Measurements from ENCODE around the gene PRKAG2. TPM values are rescaled to one million over a fixed set of nuclear protein-coding genes. Genes with fewer than 3 reads are reported as not detected.

The PRKAG2 gene
- total RNA-seq, 1 donor from 2014 or later = 4.7 TPM

- Histone ChIP-seq H3K9ac (ENCODE audit: low read depth in 1 of 3, low read length in 3 of 3) (no peak overlapping the region), H3K36me3 (ENCODE audit: control insufficient read depth in 3 of 3, insufficient read depth in 3 of 3, low read length in 3 of 3) (no peaks in the 10 kb centered on the region), H3K9me3 (ENCODE audit: control insufficient read depth in 3 of 3, low read length in 3 of 3) (no peaks in the 10 kb centered on the region), H3K27me3 (ENCODE audit: control insufficient read depth in 3 of 3, insufficient read depth in 3 of 3, low read length in 3 of 3) (no peaks in the 10 kb centered on the region), H3K4me3 (ENCODE audit: low read length in 3 of 3) (no peak overlapping the region), H3K4me1 (ENCODE audit: control insufficient read depth in 3 of 3, insufficient read depth in 3 of 3, low read length in 3 of 3) (peaks cover 0 to 5% (median 3%) of the 10 kb centered on the region in 3 donors), H3K27ac (ENCODE audit: low read depth, low read length) (no peak overlapping the region)
Observed at GRCh38 chr7:151570366-151570915, 306.5 kb downstream of the PRKAG2 start.

GRCh38 chr7:151568956-151569940, 307.7 kb downstream of the PRKAG2 start:
- H3K9ac ChIP-seq (ENCODE audit: low read depth in 1 of 3, low read length in 3 of 3) = no peak overlapping the region
- no peak overlapping the region for H3K27ac ChIP-seq (ENCODE audit: low read depth, low read length)
- H3K4me3 ChIP-seq (ENCODE audit: low read length in 3 of 3) = no peak overlapping the region
- peaks cover 0 to 5% (median 3%) of the 10 kb centered on the region in 3 donors for H3K4me1 ChIP-seq (ENCODE audit: control insufficient read depth in 3 of 3, insufficient read depth in 3 of 3, low read length in 3 of 3)
- no peaks in the 10 kb centered on the region for H3K27me3 ChIP-seq (ENCODE audit: control insufficient read depth in 3 of 3, insufficient read depth in 3 of 3, low read length in 3 of 3)
- H3K36me3 ChIP-seq (ENCODE audit: control insufficient read depth in 3 of 3, insufficient read depth in 3 of 3, low read length in 3 of 3) = peaks cover 2 to 3% (median 2%) of the 10 kb centered on the region in 3 donors
- no peaks in the 10 kb centered on the region for H3K9me3 ChIP-seq (ENCODE audit: control insufficient read depth in 3 of 3, low read length in 3 of 3)

- peaks cover 9 to 11% (median 9%) of the 10 kb centered on the region in 3 donors for H3K36me3 ChIP-seq (ENCODE audit: control insufficient read depth in 3 of 3, insufficient read depth in 3 of 3, low read length in 3 of 3)
- H3K4me3 ChIP-seq (ENCODE audit: low read length in 3 of 3) = no peak overlapping the region
- peaks cover 0 to 5% (median 3%) of the 10 kb centered on the region in 3 donors for H3K4me1 ChIP-seq (ENCODE audit: control insufficient read depth in 3 of 3, insufficient read depth in 3 of 3, low read length in 3 of 3)
- no peaks in the 10 kb centered on the region for H3K27me3 ChIP-seq (ENCODE audit: control insufficient read depth in 3 of 3, insufficient read depth in 3 of 3, low read length in 3 of 3)
- H3K27ac ChIP-seq (ENCODE audit: low read depth, low read length) = no peak overlapping the region
- no peak overlapping the region for H3K9ac ChIP-seq (ENCODE audit: low read depth in 1 of 3, low read length in 3 of 3)
- no peaks in the 10 kb centered on the region for H3K9me3 ChIP-seq (ENCODE audit: control insufficient read depth in 3 of 3, low read length in 3 of 3)
Observed at GRCh38 chr7:151566897-151567320, 310.0 kb downstream of the PRKAG2 start.

GRCh38 chr7:151565541-151565940, 311.4 kb downstream of the PRKAG2 start:
- Histone ChIP-seq H3K27me3 (ENCODE audit: control insufficient read depth in 3 of 3, insufficient read depth in 3 of 3, low read length in 3 of 3) (no peaks in the 10 kb centered on the region), H3K27ac (ENCODE audit: low read depth, low read length) (no peak overlapping the region), H3K4me1 (ENCODE audit: control insufficient read depth in 3 of 3, insufficient read depth in 3 of 3, low read length in 3 of 3) (peaks cover 0 to 5% (median 3%) of the 10 kb centered on the region in 3 donors), H3K9ac (ENCODE audit: low read depth in 1 of 3, low read length in 3 of 3) (no peak overlapping the region), H3K36me3 (ENCODE audit: control insufficient read depth in 3 of 3, insufficient read depth in 3 of 3, low read length in 3 of 3) (peaks cover 11 to 14% (median 12%) of the 10 kb centered on the region in 3 donors), H3K4me3 (ENCODE audit: low read length in 3 of 3) (no peak overlapping the region), H3K9me3 (ENCODE audit: control insufficient read depth in 3 of 3, low read length in 3 of 3) (no peaks in the 10 kb centered on the region)

- peaks cover 15 to 28% (median 16%) of the 10 kb centered on the region in 3 donors for H3K36me3 ChIP-seq (ENCODE audit: control insufficient read depth in 3 of 3, insufficient read depth in 3 of 3, low read length in 3 of 3)
- no peak overlapping the region for H3K4me3 ChIP-seq (ENCODE audit: low read length in 3 of 3)
- H3K4me1 ChIP-seq (ENCODE audit: control insufficient read depth in 3 of 3, insufficient read depth in 3 of 3, low read length in 3 of 3) = no peaks in the 10 kb centered on the region
- no peak overlapping the region for H3K27ac ChIP-seq (ENCODE audit: low read depth, low read length)
- no peaks in the 10 kb centered on the region for H3K27me3 ChIP-seq (ENCODE audit: control insufficient read depth in 3 of 3, insufficient read depth in 3 of 3, low read length in 3 of 3)
- H3K9ac ChIP-seq (ENCODE audit: low read depth in 1 of 3, low read length in 3 of 3) = no peak overlapping the region
- H3K9me3 ChIP-seq (ENCODE audit: control insufficient read depth in 3 of 3, low read length in 3 of 3) = no peaks in the 10 kb centered on the region
Observed at GRCh38 chr7:151560243-151560642, 316.7 kb downstream of the PRKAG2 start.

GRCh38 chr7:151559557-151560183, 317.2 kb downstream of the PRKAG2 start:
- Histone ChIP-seq H3K9me3 (ENCODE audit: control insufficient read depth in 3 of 3, low read length in 3 of 3) (no peaks in the 10 kb centered on the region), H3K27ac (ENCODE audit: low read depth, low read length) (no peak overlapping the region), H3K9ac (ENCODE audit: low read depth in 1 of 3, low read length in 3 of 3) (no peak overlapping the region), H3K27me3 (ENCODE audit: control insufficient read depth in 3 of 3, insufficient read depth in 3 of 3, low read length in 3 of 3) (no peaks in the 10 kb centered on the region), H3K4me3 (ENCODE audit: low read length in 3 of 3) (no peak overlapping the region), H3K36me3 (ENCODE audit: control insufficient read depth in 3 of 3, insufficient read depth in 3 of 3, low read length in 3 of 3) (peaks cover 13 to 28% (median 14%) of the 10 kb centered on the region in 3 donors), H3K4me1 (ENCODE audit: control insufficient read depth in 3 of 3, insufficient read depth in 3 of 3, low read length in 3 of 3) (no peaks in the 10 kb centered on the region)

- H3K27me3 ChIP-seq (ENCODE audit: control insufficient read depth in 3 of 3, insufficient read depth in 3 of 3, low read length in 3 of 3) = no peaks in the 10 kb centered on the region
- H3K9me3 ChIP-seq (ENCODE audit: control insufficient read depth in 3 of 3, low read length in 3 of 3) = no peaks in the 10 kb centered on the region
- H3K9ac ChIP-seq (ENCODE audit: low read depth in 1 of 3, low read length in 3 of 3) = no peak overlapping the region
- no peak overlapping the region for H3K4me3 ChIP-seq (ENCODE audit: low read length in 3 of 3)
- no peaks in the 10 kb centered on the region for H3K4me1 ChIP-seq (ENCODE audit: control insufficient read depth in 3 of 3, insufficient read depth in 3 of 3, low read length in 3 of 3)
- H3K27ac ChIP-seq (ENCODE audit: low read depth, low read length) = no peak overlapping the region
- peaks cover 7 to 20% (median 8%) of the 10 kb centered on the region in 3 donors for H3K36me3 ChIP-seq (ENCODE audit: control insufficient read depth in 3 of 3, insufficient read depth in 3 of 3, low read length in 3 of 3)
Observed at GRCh38 chr7:151558575-151558974, 318.3 kb downstream of the PRKAG2 start.

GRCh38 chr7:151556592-151556991, 320.3 kb downstream of the PRKAG2 start:
- H3K4me3 ChIP-seq (ENCODE audit: low read length in 3 of 3) = no peak overlapping the region
- no peaks in the 10 kb centered on the region for H3K27me3 ChIP-seq (ENCODE audit: control insufficient read depth in 3 of 3, insufficient read depth in 3 of 3, low read length in 3 of 3)
- no peaks in the 10 kb centered on the region for H3K9me3 ChIP-seq (ENCODE audit: control insufficient read depth in 3 of 3, low read length in 3 of 3)
- no peak overlapping the region for H3K27ac ChIP-seq (ENCODE audit: low read depth, low read length)
- H3K36me3 ChIP-seq (ENCODE audit: control insufficient read depth in 3 of 3, insufficient read depth in 3 of 3, low read length in 3 of 3) = peaks cover 5 to 18% (median 6%) of the 10 kb centered on the region in 3 donors
- peaks cover 6 to 10% (median 8%) of the 10 kb centered on the region in 3 donors for H3K4me1 ChIP-seq (ENCODE audit: control insufficient read depth in 3 of 3, insufficient read depth in 3 of 3, low read length in 3 of 3)
- H3K9ac ChIP-seq (ENCODE audit: low read depth in 1 of 3, low read length in 3 of 3) = no peak overlapping the region

- Histone ChIP-seq H3K36me3 (ENCODE audit: control insufficient read depth in 3 of 3, insufficient read depth in 3 of 3, low read length in 3 of 3) (peaks cover 0 to 7% (median 0%) of the 10 kb centered on the region in 3 donors), H3K9me3 (ENCODE audit: control insufficient read depth in 3 of 3, low read length in 3 of 3) (no peaks in the 10 kb centered on the region), H3K27ac (ENCODE audit: low read depth, low read length) (no peak overlapping the region), H3K27me3 (ENCODE audit: control insufficient read depth in 3 of 3, insufficient read depth in 3 of 3, low read length in 3 of 3) (no peaks in the 10 kb centered on the region), H3K4me3 (ENCODE audit: low read length in 3 of 3) (no peak overlapping the region), H3K9ac (ENCODE audit: low read depth in 1 of 3, low read length in 3 of 3) (no peak overlapping the region), H3K4me1 (ENCODE audit: control insufficient read depth in 3 of 3, insufficient read depth in 3 of 3, low read length in 3 of 3) (peaks cover 6 to 10% (median 8%) of the 10 kb centered on the region in 3 donors)
Observed at GRCh38 chr7:151553356-151553755, 323.6 kb downstream of the PRKAG2 start.
